ENCODE data around the gene ARHGAP6. TPM values are rescaled to one million over a fixed set of nuclear protein-coding genes. Genes with fewer than 3 reads are reported as not detected.

ARHGAP6 gene
- total RNA-seq, 1 donor from 2014 or later: 3.1 TPM

GRCh38 chrX:11401966-11402365 lies 263.8 kb downstream of the ARHGAP6 start:
- Histone ChIP-seq H3K4me1 (no peaks in the 10 kb centered on the region), H3K4me3 (no peak overlapping the region), H3K36me3 (no peaks in the 10 kb centered on the region), H3K9me3 (replicated peaks) (no peaks in the 10 kb centered on the region), H3K27ac (replicated peaks) (no peak overlapping the region), H3K27me3 (ENCODE audit: low read depth) (no peaks in the 10 kb centered on the region)
- TF ChIP-seq, protein P1, sequence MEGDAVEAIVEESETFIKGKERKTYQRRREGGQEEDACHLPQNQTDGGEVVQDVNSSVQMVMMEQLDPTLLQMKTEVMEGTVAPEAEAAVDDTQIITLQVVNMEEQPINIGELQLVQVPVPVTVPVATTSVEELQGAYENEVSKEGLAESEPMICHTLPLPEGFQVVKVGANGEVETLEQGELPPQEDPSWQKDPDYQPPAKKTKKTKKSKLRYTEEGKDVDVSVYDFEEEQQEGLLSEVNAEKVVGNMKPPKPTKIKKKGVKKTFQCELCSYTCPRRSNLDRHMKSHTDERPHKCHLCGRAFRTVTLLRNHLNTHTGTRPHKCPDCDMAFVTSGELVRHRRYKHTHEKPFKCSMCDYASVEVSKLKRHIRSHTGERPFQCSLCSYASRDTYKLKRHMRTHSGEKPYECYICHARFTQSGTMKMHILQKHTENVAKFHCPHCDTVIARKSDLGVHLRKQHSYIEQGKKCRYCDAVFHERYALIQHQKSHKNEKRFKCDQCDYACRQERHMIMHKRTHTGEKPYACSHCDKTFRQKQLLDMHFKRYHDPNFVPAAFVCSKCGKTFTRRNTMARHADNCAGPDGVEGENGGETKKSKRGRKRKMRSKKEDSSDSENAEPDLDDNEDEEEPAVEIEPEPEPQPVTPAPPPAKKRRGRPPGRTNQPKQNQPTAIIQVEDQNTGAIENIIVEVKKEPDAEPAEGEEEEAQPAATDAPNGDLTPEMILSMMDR (IDR thresholded peaks at IDR 0.05; ENCODE audit: borderline replicate concordance): no peak
- DNase-seq: no peak
- intact Hi-C loops (cut with micrococcal nuclease): no loop called here

DNA sequence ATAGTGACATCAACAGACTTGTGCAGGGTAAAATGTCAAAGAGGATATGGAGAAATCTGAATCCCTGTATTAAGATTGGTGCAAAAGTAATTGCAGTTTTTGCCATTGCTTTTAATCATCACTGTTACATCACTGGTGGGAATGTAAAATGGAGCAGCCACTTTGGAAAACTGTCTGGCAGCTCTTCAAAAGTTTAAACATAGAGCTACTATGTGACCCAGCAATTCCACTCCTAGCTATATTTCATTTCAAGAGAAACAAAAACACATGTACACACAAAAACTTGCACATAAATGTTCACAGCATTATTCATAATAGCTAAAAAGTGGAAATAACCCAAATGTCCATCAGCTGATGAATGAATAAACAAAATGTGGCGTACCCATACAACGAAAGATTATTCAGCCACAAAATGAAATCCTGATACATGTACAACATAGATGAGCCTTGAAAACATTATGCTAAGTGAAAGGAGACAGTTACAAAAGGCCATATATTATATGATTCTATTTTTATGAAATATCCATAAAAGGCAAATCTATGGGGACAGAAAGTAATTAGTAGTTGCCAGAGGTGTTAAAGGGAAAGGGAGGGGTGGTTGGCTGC lies 266.1 kb downstream of the ARHGAP6 start:
- no peak overlapping the region for H3K27ac ChIP-seq (replicated peaks)
- no peaks in the 10 kb centered on the region for H3K27me3 ChIP-seq (ENCODE audit: low read depth)
- no peaks in the 10 kb centered on the region for H3K4me1 ChIP-seq
- H3K9me3 ChIP-seq (replicated peaks): no peaks in the 10 kb centered on the region
- no peaks in the 10 kb centered on the region for H3K36me3 ChIP-seq
- TF ChIP-seq, protein P1 (IDR thresholded peaks at IDR 0.05; ENCODE audit: borderline replicate concordance): no peak
- DNase-seq: no peak
- no peak overlapping the region for H3K4me3 ChIP-seq
- intact Hi-C loops (cut with micrococcal nuclease): no loop called here

DNA sequence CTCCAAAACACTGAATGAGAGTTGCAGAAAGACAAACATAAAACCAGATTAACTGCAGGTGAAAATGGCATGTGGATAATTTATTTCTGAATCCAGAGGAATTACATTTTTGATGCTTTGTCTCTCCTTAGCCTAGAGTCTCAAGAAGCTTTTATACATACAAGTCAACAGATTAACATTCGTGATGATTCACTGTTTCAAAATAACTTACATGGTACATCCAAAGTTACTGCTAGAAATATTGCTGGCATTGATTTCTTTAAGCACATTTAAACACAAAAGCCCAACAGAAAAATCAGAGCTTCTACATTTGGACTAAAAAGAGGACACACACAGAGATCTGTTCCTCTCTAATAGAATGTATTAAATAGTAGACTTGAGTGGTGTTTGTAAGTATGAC lies 266.9 kb downstream of the ARHGAP6 start:
- no peak for DNase-seq
- Histone ChIP-seq H3K27me3 (ENCODE audit: low read depth) (no peaks in the 10 kb centered on the region), H3K4me3 (no peak overlapping the region), H3K27ac (replicated peaks) (no peak overlapping the region), H3K36me3 (no peaks in the 10 kb centered on the region), H3K4me1 (no peaks in the 10 kb centered on the region), H3K9me3 (replicated peaks) (no peaks in the 10 kb centered on the region)
- intact Hi-C loops (cut with micrococcal nuclease): no loop called here
- TF ChIP-seq, protein P1 (IDR thresholded peaks at IDR 0.05; ENCODE audit: borderline replicate concordance): no peak

DNA sequence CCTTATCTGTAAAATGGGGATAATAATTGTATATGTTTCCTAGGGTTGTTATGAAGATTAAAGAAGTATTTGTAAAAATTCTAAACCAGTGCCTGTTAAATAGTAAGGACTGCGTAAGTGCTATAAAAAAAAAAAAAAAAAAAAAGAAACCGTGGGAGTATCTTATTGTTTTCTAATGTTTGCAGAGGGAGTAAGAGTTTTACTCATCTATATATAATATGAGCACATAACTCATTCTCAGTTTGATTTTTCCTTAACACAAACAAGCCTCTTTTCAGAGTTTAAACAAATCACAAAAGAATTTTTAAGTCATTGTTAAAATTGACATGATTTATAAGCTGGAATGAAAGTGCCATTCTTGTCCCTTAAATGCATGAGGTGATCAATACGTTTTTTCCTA lies 267.6 kb downstream of the ARHGAP6 start:
- Histone ChIP-seq H3K27ac (replicated peaks) (no peak overlapping the region), H3K36me3 (no peaks in the 10 kb centered on the region), H3K4me1 (no peaks in the 10 kb centered on the region), H3K27me3 (ENCODE audit: low read depth) (no peaks in the 10 kb centered on the region), H3K4me3 (no peak overlapping the region), H3K9me3 (replicated peaks) (no peaks in the 10 kb centered on the region)
- no peak for DNase-seq
- intact Hi-C loops (cut with micrococcal nuclease): no loop called here
- TF ChIP-seq, protein P1 (IDR thresholded peaks at IDR 0.05; ENCODE audit: borderline replicate concordance): no peak

DNA sequence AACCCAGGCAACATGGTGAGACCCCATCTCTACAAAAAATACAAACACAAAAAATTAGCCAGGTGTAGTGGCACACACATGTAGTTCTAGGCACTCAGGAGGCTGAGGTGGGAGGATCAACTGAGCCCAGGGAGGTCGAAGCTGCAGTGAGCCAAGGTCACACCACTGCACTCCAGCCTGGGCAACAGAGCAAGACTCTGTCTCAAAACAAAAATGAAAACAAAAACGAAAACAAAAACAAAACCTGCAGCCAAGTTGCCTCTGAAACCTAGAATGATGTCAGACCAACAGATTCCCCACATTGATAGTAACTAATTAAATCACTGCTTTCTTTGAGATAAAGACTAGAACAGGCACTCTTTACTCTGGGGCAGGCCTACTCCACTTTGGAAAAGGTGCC lies 268.0 kb downstream of the ARHGAP6 start:
- Histone ChIP-seq H3K4me3 (no peak overlapping the region), H3K27ac (replicated peaks) (no peak overlapping the region), H3K27me3 (ENCODE audit: low read depth) (no peaks in the 10 kb centered on the region), H3K4me1 (no peaks in the 10 kb centered on the region), H3K9me3 (replicated peaks) (no peaks in the 10 kb centered on the region), H3K36me3 (no peaks in the 10 kb centered on the region)
- no peak for DNase-seq
- TF ChIP-seq, protein P1 (IDR thresholded peaks at IDR 0.05; ENCODE audit: borderline replicate concordance): no peak
- intact Hi-C loops (cut with micrococcal nuclease): no loop called here
